HG02571 (cell line): ENCODE measurements around the gene UPK1A.
"Not testable (repeated sequence)": the region's sequence is repeated elsewhere in the genome, so short reads cannot be mapped to it uniquely, and the experiment has no call there.

ENCODE experiments used
- ATAC-seq: cut with Tn5 transposase; IDR thresholded peaks from one replicate; pipeline ENCODE4 v1.9.1; 2021; ENCODE audit warnings: mild to moderate bottlenecking, moderate library complexity; ENCODE audit not compliant: unreplicated experiment

The UPK1A gene

GRCh38 chr19:35716801-35717664, 50.7 kb downstream of the UPK1A start:
- peak; percentile 53 for ATAC-seq

GRCh38 chr19:35717665-35718344, 51.5 kb downstream of the UPK1A start, which contains the start of gene KMT2B:
Gene KMT2B (plus strand): TSS chr19:35718003. CDS start chr19:35718019, 16 bp downstream.
- ATAC-seq: no peak

- no peak for ATAC-seq
Measured at GRCh38 chr19:35718345-35719041, 52.2 kb downstream of the UPK1A start.

- no peak for ATAC-seq
Measured at GRCh38 chr19:35719402-35720162, 53.3 kb downstream of the UPK1A start.

- no peak for ATAC-seq
Measured at GRCh38 chr19:35720163-35720524, 53.8 kb downstream of the UPK1A start.

GRCh38 chr19:35720648-35721047, 54.3 kb downstream of the UPK1A start:
- ATAC-seq: no peak

GRCh38 chr19:35721374-35721773, 55.1 kb downstream of the UPK1A start:
- no peak for ATAC-seq

- ATAC-seq: no peak
Measured at GRCh38 chr19:35722461-35722860, 56.1 kb downstream of the UPK1A start.

GRCh38 chr19:35722897-35723296, 56.6 kb downstream of the UPK1A start:
- ATAC-seq: no peak

- ATAC-seq: no peak
Measured at GRCh38 chr19:35723671-35724070, 57.4 kb downstream of the UPK1A start.

GRCh38 chr19:35724132-35724531, 57.8 kb downstream of the UPK1A start:
- ATAC-seq: not testable (repeated sequence)

GRCh38 chr19:35724560-35724959, 58.2 kb downstream of the UPK1A start:
- no peak for ATAC-seq

GRCh38 chr19:35725216-35725861, 59.0 kb downstream of the UPK1A start:
- no peak for ATAC-seq

- no peak for ATAC-seq
Measured at GRCh38 chr19:35727053-35727955, 61.0 kb downstream of the UPK1A start.
